Ramos (cell line): ENCODE results near the gene CCDC59.

Experiments
- in situ Hi-C: fragments of 300-500 bp; cut with MboI; formaldehyde crosslinking; loops from one replicate; pipeline ENCODE4 v1.14.3; 2022; ENCODE audit warnings: low sequenced_read_pairs; ENCODE audit not compliant: unreplicated experiment

The CCDC59 gene

DNA sequence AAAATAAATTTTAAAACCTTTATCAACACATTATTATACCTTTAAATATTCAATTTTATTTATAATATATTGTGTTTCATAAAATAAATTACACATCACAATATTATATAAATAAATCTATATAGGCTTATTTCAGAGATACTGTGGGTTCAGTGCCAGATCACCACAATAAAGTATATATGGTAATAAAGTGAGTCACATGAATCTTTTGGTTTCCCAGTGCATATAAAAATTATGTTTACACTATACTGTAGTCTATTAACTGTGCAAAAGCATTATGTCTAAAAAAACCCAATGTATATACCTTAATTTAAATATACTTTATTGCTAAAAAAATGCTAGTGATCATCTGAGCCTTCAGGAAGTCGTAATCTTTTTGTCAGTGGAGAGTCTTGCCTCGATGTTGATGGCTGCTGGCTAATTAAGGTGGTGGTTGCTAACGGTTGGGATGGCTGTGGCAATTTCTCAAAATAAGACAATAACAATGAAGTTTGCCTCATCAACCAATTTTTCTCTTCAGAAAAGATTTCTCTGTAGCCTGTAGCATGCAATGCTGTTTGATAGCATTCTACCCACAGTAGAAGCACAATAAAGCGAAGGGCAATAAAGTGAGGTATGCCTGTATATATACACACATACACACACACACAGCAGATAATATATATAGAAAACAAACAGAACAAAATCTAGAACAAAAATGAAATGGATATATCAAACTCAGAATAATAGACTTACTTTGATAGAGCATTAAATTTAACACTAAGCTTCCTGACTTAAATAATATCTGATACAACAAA lies 32.4 kb downstream of the CCDC59 start:
- in situ Hi-C loops = no loop called here

DNA sequence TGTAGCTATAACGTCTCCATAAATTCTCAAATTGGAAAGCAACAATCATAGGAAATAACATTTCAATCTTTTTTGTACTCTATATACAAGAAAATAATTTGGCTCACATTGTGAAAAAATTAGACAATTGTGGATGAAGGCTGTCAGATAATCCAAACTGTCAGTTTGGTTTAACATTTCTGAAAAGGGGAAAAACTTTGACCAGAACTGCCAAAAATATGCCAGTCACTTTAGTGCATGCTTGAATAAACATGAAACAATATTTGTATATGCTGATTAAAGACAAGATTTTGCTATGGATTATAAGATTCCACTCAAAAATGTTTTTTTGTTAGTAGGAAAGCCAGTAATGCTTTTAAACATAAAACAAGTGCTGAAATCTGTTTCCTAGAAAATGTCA lies 38.9 kb downstream of the CCDC59 start:
- in situ Hi-C loops = no loop called here

DNA sequence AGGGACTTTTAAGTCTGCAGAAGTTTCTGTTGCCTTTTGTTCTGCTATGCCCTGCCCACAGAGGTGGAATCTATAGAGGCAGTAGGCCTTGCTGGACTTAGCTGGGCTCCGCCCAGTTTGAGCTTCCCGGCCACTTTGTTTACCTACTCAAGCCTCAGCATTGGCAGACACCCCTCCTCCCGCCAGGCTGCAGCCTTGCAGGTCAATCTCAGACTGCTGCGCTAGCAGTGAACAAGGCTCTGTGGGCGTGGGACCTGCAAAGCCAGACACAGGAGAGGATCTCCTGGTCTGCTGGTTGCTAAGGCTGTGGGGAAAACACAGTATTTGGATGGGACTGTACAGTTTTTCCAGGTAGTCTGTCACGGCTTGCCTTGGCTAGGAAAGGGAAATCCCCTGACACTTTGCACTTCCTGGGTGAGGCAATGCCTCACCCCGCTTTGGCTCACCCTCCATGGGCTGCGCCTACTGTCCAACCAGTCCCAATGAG lies 43.7 kb downstream of the CCDC59 start:
- in situ Hi-C loops = no loop called here
